Common myeloid progenitor, CD34-positive (primary cell): ENCODE measurements around the gene FAM171A1.

Source experiments
- CTCF ChIA-PET: fragments of 350-600 bp; sonication (Branson Sonifier 250); formaldehyde crosslinking; loops from one replicate; lab custom pipeline; 2021; ENCODE audit warnings: antibody characterized with exemption; lab: Charles Lee
- POLR2A ChIA-PET: fragments of 350-600 bp; sonication (Branson Sonifier 250); formaldehyde crosslinking; loops from one replicate; lab custom pipeline; 2021; ENCODE audit warnings: antibody characterized with exemption; lab: Charles Lee
- DNase-seq, 3 donors: peaks; one replicate each; pipeline versions ENCODE4 v3.0.0 to v3.0.0-alpha.2; 2013
- H3K27ac ChIP-seq, 2 experiments: 1 replicate in 1 of 2; 2 replicates in 1 of 2; pipeline ENCODE4 v1.7.0; 2013; ENCODE audit warnings: inconsistent platforms in 2 of 2, low read length in 2 of 2, mild to moderate bottlenecking in 2 of 2, low read depth in 1 of 2, moderate library complexity in 1 of 2; ENCODE audit not compliant: severe bottlenecking in 2 of 2, insufficient read depth in 1 of 2, poor library complexity in 1 of 2
- H3K27me3 ChIP-seq, 5 experiments: replicated peaks in 2 of 5; 1 replicate in 3 of 5; 2 replicates in 2 of 5; pipeline versions ENCODE4 v1.6.1 to v1.7.0; 2013; ENCODE audit warnings: low read length in 4 of 5, mild to moderate bottlenecking in 2 of 5, moderate library complexity in 2 of 5, inconsistent platforms in 1 of 5; ENCODE audit not compliant: insufficient read depth in 5 of 5, control insufficient read depth in 4 of 5
- H3K36me3 ChIP-seq, 4 experiments: 1 replicate in 2 of 4; 2 replicates in 2 of 4; pipeline versions ENCODE4 v1.6.1 to v1.7.0; 2013; ENCODE audit warnings: low read length in 3 of 4, control low read depth in 1 of 4, mild to moderate bottlenecking in 1 of 4; ENCODE audit not compliant: control insufficient read depth in 4 of 4, insufficient read depth in 4 of 4
- H3K4me1 ChIP-seq, 4 experiments: 1 replicate in 3 of 4; 2 replicates in 1 of 4; pipeline versions ENCODE4 v1.6.1 to v1.7.1; 2013; ENCODE audit warnings: low read length in 3 of 4, mild to moderate bottlenecking in 3 of 4, control low read depth in 1 of 4, inconsistent platforms in 1 of 4, moderate library complexity in 1 of 4; ENCODE audit not compliant: control insufficient read depth in 4 of 4, insufficient read depth in 4 of 4; ENCODE audit errors: control extremely low read depth in 1 of 4
- H3K4me3 ChIP-seq, 7 experiments: 1 replicate in 4 of 7; 2 replicates in 3 of 7; pipeline versions ENCODE4 v1.5.1 to v1.7.0; 2013; ENCODE audit warnings: mild to moderate bottlenecking in 7 of 7, low read length in 6 of 7, moderate library complexity in 6 of 7, inconsistent platforms in 2 of 7, low read depth in 2 of 7, control low read depth in 1 of 7; ENCODE audit not compliant: insufficient read depth in 4 of 7, control insufficient read depth in 1 of 7; ENCODE audit errors: extremely low read depth in 1 of 7
- H3K9me3 ChIP-seq, 5 experiments: 1 replicate in 4 of 5; 2 replicates in 1 of 5; pipeline versions ENCODE4 v1.6.1 to v1.7.1; 2013; ENCODE audit warnings: low read length in 4 of 5, mild to moderate bottlenecking in 2 of 5, inconsistent platforms in 1 of 5, low read depth in 1 of 5, moderate library complexity in 1 of 5; ENCODE audit not compliant: control insufficient read depth in 4 of 5, insufficient read depth in 2 of 5; ENCODE audit errors: control extremely low read depth in 1 of 5
- WGBS: methylation state at CpG from one replicate; pipeline ENCODE4 v1.1.5; 2013; ENCODE audit not compliant: insufficient coverage; 5-methylcytosine and 5-hydroxymethylcytosine counted together

Gene FAM171A1

DNA sequence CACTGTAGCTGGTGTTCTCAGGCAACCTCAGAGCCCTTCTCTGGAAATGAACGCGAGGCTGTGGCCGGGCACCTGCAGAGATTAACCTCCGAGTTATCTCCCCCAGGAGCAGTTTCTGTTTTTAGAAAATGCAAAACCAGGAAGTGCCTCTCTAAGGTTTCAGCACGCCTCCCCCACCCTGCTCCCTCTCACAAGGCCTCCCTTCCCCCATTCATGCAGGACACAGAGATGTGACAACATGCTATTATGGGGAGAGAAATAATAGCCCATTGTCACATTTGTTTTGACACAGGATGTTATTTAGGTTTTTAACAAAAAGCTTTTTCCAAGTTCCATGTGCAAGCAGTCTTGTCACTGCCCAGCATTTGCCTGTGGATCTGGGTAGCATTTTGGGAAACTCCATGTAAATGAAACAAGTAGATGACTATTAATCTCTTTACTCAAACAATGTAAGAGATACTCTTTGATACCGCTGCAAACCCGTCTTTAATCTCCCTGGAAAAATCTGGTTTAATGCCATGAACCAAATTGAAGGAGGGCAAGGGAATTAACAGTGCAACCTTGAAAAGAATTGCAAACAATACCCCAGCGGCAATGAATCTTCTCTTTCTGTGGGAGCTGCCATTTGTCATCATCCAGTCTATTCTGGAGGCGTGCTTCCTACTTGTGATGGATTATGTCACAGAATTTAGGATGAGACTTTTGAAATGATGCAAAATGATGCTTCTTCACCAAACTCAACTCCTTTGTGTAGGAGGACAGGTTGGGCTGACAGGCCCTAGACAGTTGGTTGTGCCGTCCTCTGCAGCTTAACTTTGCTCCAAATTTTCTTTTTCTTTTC lies 116.1 kb downstream of the FAM171A1 start:
- Histone ChIP-seq H3K27me3 (peaks cover 0 to 16% (median 2%) of the 10 kb centered on the region in 5 experiments), H3K4me1 (peaks cover 0 to 5% (median 2%) of the 10 kb centered on the region in 4 experiments), H3K4me3 (peak overlapping the region in 1 of 7 experiments; percentile 26), H3K36me3 (no peaks in the 10 kb centered on the region), H3K9me3 (no peaks in the 10 kb centered on the region), H3K27ac (no peak overlapping the region)
- peak in 2 of 3 donors; percentile 7 for DNase-seq
- CTCF ChIA-PET = no interaction called here
- 36% methylated on average over 7 of the region's 10 CpGs for WGBS
- POLR2A ChIA-PET = no interaction called here

- Histone ChIP-seq H3K27ac (no peak overlapping the region), H3K36me3 (no peaks in the 10 kb centered on the region), H3K4me1 (peaks cover 0 to 5% (median 2%) of the 10 kb centered on the region in 4 experiments), H3K9me3 (no peaks in the 10 kb centered on the region), H3K4me3 (peak overlapping the region in 2 of 7 experiments; percentile 26 to 38), H3K27me3 (peaks cover 0 to 11% (median 2%) of the 10 kb centered on the region in 5 experiments)
- WGBS = 73% methylated on average over 12 of the region's 16 CpGs
- POLR2A ChIA-PET = no interaction called here
- CTCF ChIA-PET = no interaction called here
- no peak for DNase-seq
Measured at GRCh38 chr10:15253951-15254807, 116.9 kb downstream of the FAM171A1 start.

DNA sequence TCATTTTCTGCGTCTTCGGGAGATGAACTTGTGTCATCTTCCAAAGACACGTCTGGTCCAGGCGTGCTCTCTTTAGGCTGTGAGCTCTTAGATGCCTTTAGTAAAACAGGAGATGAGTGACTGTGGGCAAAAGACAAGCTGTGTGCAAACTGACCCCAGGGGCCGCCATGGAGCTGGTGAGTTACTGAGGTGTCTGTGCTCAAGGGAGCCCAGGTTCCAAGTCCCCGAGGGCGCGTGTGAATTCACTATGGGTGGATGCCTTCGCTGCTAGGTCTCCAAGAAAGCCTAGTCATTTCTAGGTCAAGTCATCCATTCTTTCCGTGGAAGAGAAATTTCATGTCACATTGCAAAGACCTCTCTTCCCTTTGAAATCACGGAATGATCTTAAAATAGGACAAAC lies 118.7 kb downstream of the FAM171A1 start:
- Histone ChIP-seq H3K4me1 (peaks cover 0 to 5% (median 2%) of the 10 kb centered on the region in 4 experiments), H3K9me3 (no peaks in the 10 kb centered on the region), H3K4me3 (no peak overlapping the region), H3K36me3 (no peaks in the 10 kb centered on the region), H3K27ac (no peak overlapping the region), H3K27me3 (peaks cover 0 to 2% (median 0%) of the 10 kb centered on the region in 5 experiments)
- WGBS = 92% methylated on average over 10 of the region's 11 CpGs
- ChIA-PET POLR2A (no interaction called here), CTCF (no interaction called here)
- DNase-seq = no peak

GRCh38 chr10:15251791-15252380 lies 119.2 kb downstream of the FAM171A1 start:
- Histone ChIP-seq H3K27ac (no peak overlapping the region), H3K36me3 (no peaks in the 10 kb centered on the region), H3K4me1 (peaks cover 0 to 5% (median 2%) of the 10 kb centered on the region in 4 experiments), H3K9me3 (no peaks in the 10 kb centered on the region), H3K27me3 (peaks cover 0 to 2% (median 0%) of the 10 kb centered on the region in 5 experiments), H3K4me3 (no peak overlapping the region)
- no peak for DNase-seq
- ChIA-PET POLR2A (no interaction called here), CTCF (no interaction called here)
- WGBS = 98% methylated on average over 10 of the region's 11 CpGs

GRCh38 chr10:15245530-15245929 lies 125.6 kb downstream of the FAM171A1 start:
- POLR2A ChIA-PET = no interaction called here
- no CpG with 5 or more reads among the region's 3 CpGs for WGBS

DNA sequence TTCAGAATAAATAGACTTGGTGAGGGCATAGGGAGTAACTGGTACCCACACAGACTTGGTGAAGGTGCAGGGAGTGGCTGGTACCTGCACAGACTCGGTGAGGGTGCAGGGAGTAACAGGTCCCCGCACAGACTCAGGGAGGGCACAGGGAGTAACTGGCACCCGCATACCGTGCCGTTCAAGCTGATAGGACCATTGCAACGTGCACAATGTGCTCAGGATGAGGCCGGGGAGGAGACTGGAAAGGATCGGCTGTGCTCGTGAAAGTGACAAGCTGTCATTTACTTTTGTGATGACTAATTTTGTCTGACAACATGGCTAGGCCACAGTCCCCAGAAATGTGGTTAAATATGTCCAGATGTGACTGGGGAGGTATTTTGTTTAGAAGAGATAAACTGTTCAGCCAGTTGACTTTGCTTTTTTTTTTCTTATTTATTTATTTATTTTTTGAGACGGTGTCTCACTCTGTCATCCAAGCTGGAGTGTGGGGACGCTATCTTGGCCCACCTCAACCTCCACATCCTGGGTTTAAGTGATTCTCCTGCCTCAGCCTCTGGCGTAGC lies 126.4 kb downstream of the FAM171A1 start:
- H3K4me1 ChIP-seq = no peaks in the 10 kb centered on the region
- no peak overlapping the region for H3K27ac ChIP-seq
- peak in 1 of 3 donors; percentile 6 for DNase-seq
- ChIA-PET POLR2A (no interaction called here), CTCF (interaction anchor here (0.7 to 1.0 kb wide), 3 partner anchors 8 to 59 kb away, joined by 3 to 4 read pairs (median 3); no protein-coding TSS in a partner anchor)
- no peak overlapping the region for H3K4me3 ChIP-seq
- H3K36me3 ChIP-seq = no peaks in the 10 kb centered on the region
- H3K27me3 ChIP-seq = peaks cover 0 to 1% (median 0%) of the 10 kb centered on the region in 5 experiments
- H3K9me3 ChIP-seq = no peaks in the 10 kb centered on the region
- WGBS = 94% methylated on average over 12 of the region's 12 CpGs

More at GRCh38 chr10:15245530-15245929, 125.6 kb downstream of the FAM171A1 start:
- H3K36me3 ChIP-seq = no peaks in the 10 kb centered on the region
- H3K27ac ChIP-seq = no peak overlapping the region
- CTCF ChIA-PET = interaction anchor here (0.7 to 1.0 kb wide), 2 partner anchors 9 to 35 kb away, joined by 3 read pairs; no protein-coding TSS in a partner anchor
- H3K4me3 ChIP-seq = no peak overlapping the region
- no peaks in the 10 kb centered on the region for H3K4me1 ChIP-seq
- H3K9me3 ChIP-seq = no peaks in the 10 kb centered on the region
- H3K27me3 ChIP-seq = peaks cover 0 to 1% (median 0%) of the 10 kb centered on the region in 5 experiments
- DNase-seq = peak; percentile 35 to 59 (median 58)
